ENCODE data around the gene DYNC1LI1. TPM values are rescaled to one million over a fixed set of nuclear protein-coding genes. Genes with fewer than 3 reads are reported as not detected.
"Not testable (repeated sequence)": the region's sequence is repeated elsewhere in the genome, so short reads cannot be mapped to it uniquely, and the experiment has no call there.

The DYNC1LI1 gene
- total and polyA plus RNA-seq, 2 donors (not counting 1 experiment from before 2014, with no cell fraction given), result 44.1 to 49.8 TPM

DNA sequence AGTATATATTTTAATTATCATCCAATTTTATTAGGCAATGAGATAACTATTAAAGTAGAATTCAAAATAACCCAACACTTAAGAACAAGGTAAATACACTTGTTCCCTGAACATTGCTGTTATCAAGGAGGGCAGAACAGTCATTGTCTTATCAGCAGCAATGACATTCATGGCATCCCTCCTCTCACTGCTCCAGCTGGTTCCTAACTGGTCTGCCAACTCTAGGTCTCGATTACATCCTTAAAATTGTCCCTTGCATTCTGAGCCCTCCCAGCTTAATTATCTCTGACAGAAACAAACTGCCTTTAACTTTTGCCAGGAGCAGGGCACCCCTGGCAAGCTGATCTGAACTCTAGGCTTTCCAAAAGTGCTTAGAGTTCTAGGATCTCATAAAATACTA is 14.0 kb upstream of the DYNC1LI1 start:
- Histone ChIP-seq H4K20me1 (ENCODE audit: control insufficient read depth, extremely low read depth, insufficient read depth, low read length) (no peaks in the 10 kb centered on the region), H3K27me3 (ENCODE audit: control insufficient read depth, insufficient read depth, low read length) (no peaks in the 10 kb centered on the region), H3K4me2 (ENCODE audit: extremely low read depth, insufficient read depth, low read length) (no peak overlapping the region), H3K27ac (ENCODE audit: insufficient read depth, low read length) (no peak overlapping the region), H3K4me3 (replicated peaks in 1 of 4; ENCODE audit: control extremely low read depth in 1 of 4, insufficient read depth in 1 of 4, low read depth in 3 of 4, low read length in 4 of 4) (no peak overlapping the region), H3K79me2 (ENCODE audit: control insufficient read depth, insufficient read depth, low read length) (no peaks in the 10 kb centered on the region), H3K9ac (ENCODE audit: insufficient read depth, low read length) (no peak overlapping the region), H3K4me1 (ENCODE audit: control insufficient read depth, extremely low read depth, insufficient read depth, low read length) (no peaks in the 10 kb centered on the region), H3K36me3 (ENCODE audit: control insufficient read depth, insufficient read depth, low read length) (no peaks in the 10 kb centered on the region), H2AFZ (ENCODE audit: low read length) (no peak overlapping the region), H3K9me3 (ENCODE audit: control insufficient read depth, insufficient read depth, low read depth, low read length) (no peaks in the 10 kb centered on the region)
- no peak for TF ChIP-seq EZH2 (IDR thresholded peaks at IDR 0.05; ENCODE audit: low read length, missing control alignments)
- TF ChIP-seq, protein P1, sequence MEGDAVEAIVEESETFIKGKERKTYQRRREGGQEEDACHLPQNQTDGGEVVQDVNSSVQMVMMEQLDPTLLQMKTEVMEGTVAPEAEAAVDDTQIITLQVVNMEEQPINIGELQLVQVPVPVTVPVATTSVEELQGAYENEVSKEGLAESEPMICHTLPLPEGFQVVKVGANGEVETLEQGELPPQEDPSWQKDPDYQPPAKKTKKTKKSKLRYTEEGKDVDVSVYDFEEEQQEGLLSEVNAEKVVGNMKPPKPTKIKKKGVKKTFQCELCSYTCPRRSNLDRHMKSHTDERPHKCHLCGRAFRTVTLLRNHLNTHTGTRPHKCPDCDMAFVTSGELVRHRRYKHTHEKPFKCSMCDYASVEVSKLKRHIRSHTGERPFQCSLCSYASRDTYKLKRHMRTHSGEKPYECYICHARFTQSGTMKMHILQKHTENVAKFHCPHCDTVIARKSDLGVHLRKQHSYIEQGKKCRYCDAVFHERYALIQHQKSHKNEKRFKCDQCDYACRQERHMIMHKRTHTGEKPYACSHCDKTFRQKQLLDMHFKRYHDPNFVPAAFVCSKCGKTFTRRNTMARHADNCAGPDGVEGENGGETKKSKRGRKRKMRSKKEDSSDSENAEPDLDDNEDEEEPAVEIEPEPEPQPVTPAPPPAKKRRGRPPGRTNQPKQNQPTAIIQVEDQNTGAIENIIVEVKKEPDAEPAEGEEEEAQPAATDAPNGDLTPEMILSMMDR (conservative IDR thresholded peaks at IDR 0.05 in 1 of 2, IDR thresholded peaks at IDR 0.05 in 1 of 2; ENCODE audit: low read depth in 1 of 2, low read length in 2 of 2), result no peak
- no peak for DNase-seq (ENCODE audit: low read depth in 2 of 2)

DNA sequence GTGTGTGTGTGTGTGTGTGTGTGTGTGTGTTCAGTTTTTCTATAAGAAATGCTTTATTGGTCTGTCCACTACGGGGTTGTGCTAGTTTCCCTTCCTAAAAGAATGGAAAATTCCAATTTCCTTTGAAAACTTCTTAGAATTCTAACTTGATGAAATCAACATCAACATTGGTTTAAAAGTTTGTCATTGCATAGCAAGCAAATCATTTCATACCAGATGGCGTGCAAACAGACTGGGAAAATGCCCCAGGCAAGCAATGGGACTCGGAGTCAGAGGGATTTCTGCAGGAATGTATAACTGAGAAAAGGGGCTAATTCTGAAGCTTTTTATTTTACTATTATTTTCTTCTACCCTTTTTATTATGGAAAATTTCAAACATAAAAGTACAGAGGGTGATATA is 13.1 kb upstream of the DYNC1LI1 start:
- H3K4me1 ChIP-seq (ENCODE audit: control insufficient read depth, extremely low read depth, insufficient read depth, low read length), result no peaks in the 10 kb centered on the region
- H3K79me2 ChIP-seq (ENCODE audit: control insufficient read depth, insufficient read depth, low read length), result no peaks in the 10 kb centered on the region
- H3K9ac ChIP-seq (ENCODE audit: insufficient read depth, low read length), result no peak overlapping the region
- H2AFZ ChIP-seq (ENCODE audit: low read length), result no peak overlapping the region
- no peaks in the 10 kb centered on the region for H4K20me1 ChIP-seq (ENCODE audit: control insufficient read depth, extremely low read depth, insufficient read depth, low read length)
- H3K27ac ChIP-seq (ENCODE audit: insufficient read depth, low read length), result no peak overlapping the region
- no peak overlapping the region for H3K4me2 ChIP-seq (ENCODE audit: extremely low read depth, insufficient read depth, low read length)
- H3K9me3 ChIP-seq (ENCODE audit: control insufficient read depth, insufficient read depth, low read depth, low read length), result no peaks in the 10 kb centered on the region
- no peaks in the 10 kb centered on the region for H3K36me3 ChIP-seq (ENCODE audit: control insufficient read depth, insufficient read depth, low read length)
- no peak for DNase-seq (ENCODE audit: low read depth in 2 of 2)
- no peaks in the 10 kb centered on the region for H3K27me3 ChIP-seq (ENCODE audit: control insufficient read depth, insufficient read depth, low read length)
- TF ChIP-seq EZH2 (IDR thresholded peaks at IDR 0.05; ENCODE audit: low read length, missing control alignments), result no peak
- TF ChIP-seq, protein P1 (conservative IDR thresholded peaks at IDR 0.05 in 1 of 2, IDR thresholded peaks at IDR 0.05 in 1 of 2; ENCODE audit: low read depth in 1 of 2, low read length in 2 of 2), result no peak
- H3K4me3 ChIP-seq (replicated peaks in 1 of 4; ENCODE audit: control extremely low read depth in 1 of 4, insufficient read depth in 1 of 4, low read depth in 3 of 4, low read length in 4 of 4), result no peak overlapping the region

DNA sequence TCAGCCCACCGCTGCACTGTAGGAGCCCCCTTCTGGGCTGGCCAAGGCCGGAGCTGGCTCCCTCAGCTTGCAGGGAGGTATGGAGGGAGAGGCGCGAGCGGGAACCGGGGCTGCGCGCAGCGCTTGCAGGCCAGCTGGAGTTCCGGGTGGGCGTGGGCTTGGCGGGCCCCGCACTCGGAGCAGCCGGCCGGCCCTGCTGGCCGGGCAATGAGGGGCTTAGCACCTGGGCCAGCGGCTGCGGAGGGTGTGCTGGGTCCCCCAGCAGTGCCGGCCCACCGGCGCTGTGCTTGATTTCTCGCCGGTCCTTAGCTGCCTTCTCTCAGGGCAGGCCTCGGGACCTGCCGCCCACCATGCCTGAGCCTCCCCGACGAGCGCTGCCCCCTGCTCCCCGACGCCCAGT is 8.0 kb upstream of the DYNC1LI1 start:
- H2AFZ ChIP-seq (ENCODE audit: low read length); H3K27ac ChIP-seq (ENCODE audit: insufficient read depth, low read length); H3K9ac ChIP-seq (ENCODE audit: insufficient read depth, low read length); H3K4me2 ChIP-seq (ENCODE audit: extremely low read depth, insufficient read depth, low read length); H3K27me3 ChIP-seq (ENCODE audit: control insufficient read depth, insufficient read depth, low read length); H3K4me3 ChIP-seq (replicated peaks in 1 of 4; ENCODE audit: control extremely low read depth in 1 of 4, insufficient read depth in 1 of 4, low read depth in 3 of 4, low read length in 4 of 4); H3K79me2 ChIP-seq (ENCODE audit: control insufficient read depth, insufficient read depth, low read length); DNase-seq (ENCODE audit: low read depth in 2 of 2); H3K4me1 ChIP-seq (ENCODE audit: control insufficient read depth, extremely low read depth, insufficient read depth, low read length); H4K20me1 ChIP-seq (ENCODE audit: control insufficient read depth, extremely low read depth, insufficient read depth, low read length); H3K9me3 ChIP-seq (ENCODE audit: control insufficient read depth, insufficient read depth, low read depth, low read length); H3K36me3 ChIP-seq (ENCODE audit: control insufficient read depth, insufficient read depth, low read length): not testable (repeated sequence)
